GM23338 (cell line): ENCODE results near the gene COPS4. TPM values are rescaled to one million over a fixed set of nuclear protein-coding genes. Genes with fewer than 3 reads are reported as not detected.

Experiments
- ATAC-seq: fragments of 200-7000 bp; cut with Tn5 transposase; 3 replicates; pipeline ENCODE4 v1.9.1; 2020
- DNase-seq: peaks from one replicate; pipeline ENCODE4 v3.0.0-alpha.2; 2015; ENCODE audit warnings: low spot score
- H2AFZ ChIP-seq: fragments of 200-600 bp; sonication (generic); 2 replicates; pipeline ENCODE4 v1.8.0; 2016; ENCODE audit warnings: antibody characterized with exemption, mild to moderate bottlenecking, moderate library complexity
- H3F3A ChIP-seq: fragments of 200-600 bp; sonication (generic); replicated peaks from 2 replicates; pipeline ENCODE4 v1.8.0; 2017; ENCODE audit warnings: antibody characterized with exemption, mixed run types, low read depth
- H3K27ac ChIP-seq: fragments of 200-600 bp; sonication (generic); 2 replicates; pipeline ENCODE4 v1.6.1; 2016; ENCODE audit warnings: low read depth
- H3K27me3 ChIP-seq: fragments of 200-600 bp; sonication (generic); 2 replicates; pipeline ENCODE4 v1.8.0; 2016; ENCODE audit warnings: mild to moderate bottlenecking, mixed run types, moderate library complexity; ENCODE audit not compliant: insufficient read depth
- H3K36me3 ChIP-seq: fragments of 200-600 bp; sonication (generic); 2 replicates; pipeline ENCODE4 v1.8.0; 2016; ENCODE audit warnings: mild to moderate bottlenecking; ENCODE audit not compliant: insufficient read depth
- H3K4me1 ChIP-seq: fragments of 200-600 bp; sonication (generic); 2 replicates; pipeline ENCODE4 v1.8.0; 2016; ENCODE audit warnings: mild to moderate bottlenecking, moderate library complexity; ENCODE audit not compliant: insufficient read depth
- H3K4me2 ChIP-seq: fragments of 200-600 bp; sonication (generic); 2 replicates; pipeline ENCODE4 v1.7.1; 2017; ENCODE audit warnings: mixed run types
- H3K4me3 ChIP-seq: fragments of 200-600 bp; sonication (generic); 2 replicates; pipeline ENCODE4 v1.6.1; 2016; ENCODE audit warnings: mixed run types
- H3K79me2 ChIP-seq: fragments of 200-600 bp; sonication (generic); replicated peaks from 2 replicates; pipeline ENCODE4 v1.8.0; 2017; ENCODE audit warnings: mild to moderate bottlenecking; ENCODE audit not compliant: insufficient read depth
- H3K9me2 ChIP-seq: fragments of 200-600 bp; sonication (generic); 2 replicates; pipeline ENCODE4 v1.8.0; 2017; ENCODE audit not compliant: insufficient read depth
- H4K20me1 ChIP-seq: fragments of 200-600 bp; sonication (generic); replicated peaks from 2 replicates; pipeline ENCODE4 v1.8.0; 2017; ENCODE audit warnings: mild to moderate bottlenecking; ENCODE audit not compliant: insufficient read depth
- H3K27ac Mint-ChIP-seq: 2 replicates; pipeline ENCODE4 v1.8.0; 2020; ENCODE audit warnings: inconsistent platforms, mild to moderate bottlenecking, moderate library complexity, mixed read lengths
- H3K27me3 Mint-ChIP-seq: 3 replicates; pipeline ENCODE4 v1.8.0; 2022; ENCODE audit warnings: low read depth, mild to moderate bottlenecking, moderate library complexity, mixed read lengths, inconsistent platforms; ENCODE audit not compliant: insufficient read depth, poor library complexity
- H3K36me3 Mint-ChIP-seq: 3 replicates; pipeline ENCODE4 v1.8.0; 2021; ENCODE audit warnings: low read depth, mild to moderate bottlenecking, inconsistent platforms, moderate library complexity, mixed read lengths
- H3K4me1 Mint-ChIP-seq: 3 replicates; pipeline ENCODE4 v1.8.0; 2020; ENCODE audit warnings: mild to moderate bottlenecking, inconsistent platforms, mixed read lengths
- H3K4me3 Mint-ChIP-seq: 3 replicates; pipeline ENCODE4 v1.8.0; 2021; ENCODE audit warnings: moderate library complexity, mild to moderate bottlenecking, inconsistent platforms, mixed read lengths
- H3K9me3 Mint-ChIP-seq: 3 replicates; pipeline ENCODE4 v1.8.0; 2020; ENCODE audit warnings: moderate library complexity, mild to moderate bottlenecking, inconsistent platforms, mixed read lengths
- CTCF ChIP-seq, 2 experiments: fragments of 200-600 bp in 1 of 2; sonication (generic) in 1 of 2; conservative IDR thresholded peaks; 2 replicates each; pipeline versions ENCODE4 v1.5.1 to v1.6.1; 2016 to 2017; ENCODE audit warnings: antibody characterized with exemption in 2 of 2, low read depth in 2 of 2, mild to moderate bottlenecking in 2 of 2, moderate library complexity in 1 of 2
- ETS1 ChIP-seq: IDR thresholded peaks from 2 replicates; pipeline ENCODE4 v1.6.1; 2016; ENCODE audit warnings: antibody characterized with exemption
- EZH2 ChIP-seq: fragments of 200-600 bp; sonication (generic); IDR thresholded peaks from one replicate; pipeline ENCODE4 v1.8.0; 2017; ENCODE audit warnings: antibody characterized with exemption, mild to moderate bottlenecking, low read depth; ENCODE audit not compliant: unreplicated experiment
- EZH2phosphoT487 ChIP-seq: fragments of 200-600 bp; sonication (generic); IDR thresholded peaks from one replicate; pipeline ENCODE4 v1.8.1; 2018; ENCODE audit warnings: antibody characterized with exemption; ENCODE audit not compliant: unreplicated experiment
- JUNB ChIP-seq: IDR thresholded peaks from one replicate; pipeline ENCODE4 v1.6.1; 2016; ENCODE audit warnings: antibody characterized with exemption; ENCODE audit not compliant: unreplicated experiment
- NANOG ChIP-seq: IDR thresholded peaks from 2 replicates; pipeline ENCODE4 v1.6.1; 2016; ENCODE audit warnings: antibody characterized with exemption, borderline replicate concordance
- POLR2AphosphoS5 ChIP-seq: IDR thresholded peaks from 2 replicates; pipeline ENCODE4 v1.6.1; 2016; ENCODE audit warnings: antibody characterized with exemption, low read depth
- STAT1 ChIP-seq: IDR thresholded peaks from one replicate; pipeline ENCODE4 v1.6.1; 2016; ENCODE audit warnings: antibody characterized with exemption; ENCODE audit not compliant: unreplicated experiment
- ZNF462 ChIP-seq: fragments of 250-450 bp; sonication (Bioruptor Pico); IDR thresholded peaks from 2 replicates; pipeline ENCODE4 v1.5.0; 2020; ENCODE audit warnings: mild to moderate bottlenecking, moderate library complexity
- polyA plus RNA-seq: library from polyadenylated mRNA; unstranded; fragments of >200 nt; fragmentation: Nextera tagmentation; extraction: Ambion mirVana; gene quantifications from 2 replicates; pipeline ENCODE4 v1.2.1, GENCODE V29; 2016
- total RNA-seq: library from RNA; depleted of rRNA; stranded (reverse); fragments of >200 nt; shearing (Covaris generic); gene quantifications from 2 replicates; pipeline ENCODE4 v1.2.3, GENCODE V29; 2014

COPS4 gene
- total and polyA plus RNA-seq, 2 experiments from 2014 or later = 23.7 to 46.6 TPM

- Histone ChIP-seq H3K4me1 (no peaks in the 10 kb centered on the region), H2AFZ (no peak overlapping the region), H3K36me3 (no peaks in the 10 kb centered on the region), H3K4me3 (no peak overlapping the region), H3K4me2 (no peak overlapping the region), H3F3A (no peaks in the 10 kb centered on the region), H3K27me3 (no peaks in the 10 kb centered on the region), H4K20me1 (no peaks in the 10 kb centered on the region), H3K27ac (no peak overlapping the region), H3K79me2 (peaks cover 3% of the 10 kb centered on the region), H3K9me2 (no peaks in the 10 kb centered on the region)
- H3K4me1 Mint-ChIP-seq = no peaks in the 10 kb centered on the region
- H3K36me3 Mint-ChIP-seq = no peaks in the 10 kb centered on the region
- ATAC-seq (no peak), DNase-seq (no peak)
- no peaks in the 10 kb centered on the region for H3K9me3 Mint-ChIP-seq
- peaks cover 2% of the 10 kb centered on the region for H3K27me3 Mint-ChIP-seq
- no peak overlapping the region for H3K4me3 Mint-ChIP-seq
- no peak overlapping the region for H3K27ac Mint-ChIP-seq
- TF ChIP-seq STAT1 (no peak), JUNB (no peak), ZNF462 (CRISPR knock-in tag) (no peak), EZH2 (no peak), NANOG (no peak), CTCF (conservative IDR thresholded peaks at IDR 0.05; ENCODE audit: low read depth in 2 of 2) (no peak), EZH2phosphoT487 (no peak), ETS1 (no peak), POLR2AphosphoS5 (no peak)
These were observed 40.1 kb upstream of the COPS4 start for GRCh38 chr4:82994834-82995233.
